Fibroblast of lung (primary cell): ENCODE data around the gene HPS5.

Experiments
- EZH2 ChIP-seq: IDR thresholded peaks from 2 replicates; pipeline ENCODE4 v1.5.1; 2012; ENCODE audit warnings: low read length, control low read depth, mild to moderate bottlenecking; ENCODE audit errors: missing control alignments
- TF ChIP-seq, protein P1 (sequence below), 2 donors: IDR thresholded peaks in 1 of 2; conservative IDR thresholded peaks in 1 of 2; 1 replicate in 1 of 2; 2 replicates in 1 of 2; pipeline ENCODE4 v1.5.1; 2011 to 2012; ENCODE audit warnings: low read length in 2 of 2, control low read depth in 1 of 2, inconsistent platforms in 1 of 2, low read depth in 1 of 2, mild to moderate bottlenecking in 1 of 2

DNA sequence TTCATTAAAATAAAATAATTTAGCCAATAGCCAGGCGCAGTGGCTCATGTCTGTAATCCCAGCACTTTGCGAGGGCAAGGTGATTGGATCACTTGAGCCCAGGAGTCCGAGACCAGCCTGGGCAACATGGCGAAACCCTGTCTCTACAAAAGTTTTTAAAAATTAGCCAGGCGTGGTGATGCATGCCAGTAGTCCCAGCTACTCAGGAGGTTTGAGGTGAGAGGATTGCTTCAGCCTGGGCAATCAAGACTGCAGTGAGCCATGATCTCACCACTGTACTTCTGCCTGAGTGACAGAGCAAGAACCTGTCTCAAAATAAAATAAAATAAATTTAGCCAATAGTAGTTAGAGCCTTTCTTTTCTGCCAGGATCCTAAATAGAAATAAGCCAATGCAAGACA lies 12.2 kb downstream of the HPS5 start:
- TF ChIP-seq EZH2: no peak
- TF ChIP-seq, protein P1, sequence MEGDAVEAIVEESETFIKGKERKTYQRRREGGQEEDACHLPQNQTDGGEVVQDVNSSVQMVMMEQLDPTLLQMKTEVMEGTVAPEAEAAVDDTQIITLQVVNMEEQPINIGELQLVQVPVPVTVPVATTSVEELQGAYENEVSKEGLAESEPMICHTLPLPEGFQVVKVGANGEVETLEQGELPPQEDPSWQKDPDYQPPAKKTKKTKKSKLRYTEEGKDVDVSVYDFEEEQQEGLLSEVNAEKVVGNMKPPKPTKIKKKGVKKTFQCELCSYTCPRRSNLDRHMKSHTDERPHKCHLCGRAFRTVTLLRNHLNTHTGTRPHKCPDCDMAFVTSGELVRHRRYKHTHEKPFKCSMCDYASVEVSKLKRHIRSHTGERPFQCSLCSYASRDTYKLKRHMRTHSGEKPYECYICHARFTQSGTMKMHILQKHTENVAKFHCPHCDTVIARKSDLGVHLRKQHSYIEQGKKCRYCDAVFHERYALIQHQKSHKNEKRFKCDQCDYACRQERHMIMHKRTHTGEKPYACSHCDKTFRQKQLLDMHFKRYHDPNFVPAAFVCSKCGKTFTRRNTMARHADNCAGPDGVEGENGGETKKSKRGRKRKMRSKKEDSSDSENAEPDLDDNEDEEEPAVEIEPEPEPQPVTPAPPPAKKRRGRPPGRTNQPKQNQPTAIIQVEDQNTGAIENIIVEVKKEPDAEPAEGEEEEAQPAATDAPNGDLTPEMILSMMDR (conservative IDR thresholded peaks at IDR 0.05 in 1 of 2, IDR thresholded peaks at IDR 0.05 in 1 of 2; ENCODE audit: low read depth in 1 of 2, low read length in 2 of 2): no peak
